Natural killer cell (primary cell): ENCODE data around the gene PAGR1. TPM values are rescaled to one million over a fixed set of nuclear protein-coding genes. Genes with fewer than 3 reads are reported as not detected.

Source experiments
- ATAC-seq, 3 donors: fragments of 150-1000 bp in 2 of 3; fragments of 200-7000 bp in 1 of 3; cut with Tn5 transposase; 1 replicate in 1 of 3; 2 replicates in 2 of 3; pipeline ENCODE4 v1.10.0; 2021; ENCODE audit warnings: mild to moderate bottlenecking in 2 of 3, moderate library complexity in 2 of 3
- DNase-seq, 2 donors: peaks; one replicate each; pipeline versions ENCODE4 v3.0.0 to v3.0.0-alpha.2; 2013 to 2021; ENCODE audit warnings: mixed read lengths in 1 of 2
- H3K27ac ChIP-seq: one replicate; pipeline ENCODE4 v1.5.1; 2013; ENCODE audit warnings: mild to moderate bottlenecking, low read length
- H3K27me3 ChIP-seq: one replicate; pipeline ENCODE4 v1.6.1; 2013; ENCODE audit warnings: low read length; ENCODE audit not compliant: control insufficient read depth, insufficient read depth
- H3K36me3 ChIP-seq: one replicate; pipeline ENCODE4 v1.6.1; 2013; ENCODE audit warnings: low read length; ENCODE audit not compliant: control insufficient read depth, insufficient read depth
- H3K4me1 ChIP-seq: one replicate; pipeline ENCODE4 v1.6.1; 2013; ENCODE audit warnings: low read length; ENCODE audit not compliant: control insufficient read depth, insufficient read depth
- H3K4me3 ChIP-seq: one replicate; pipeline ENCODE4 v1.5.1; 2013; ENCODE audit warnings: low read length
- H3K9me3 ChIP-seq: one replicate; pipeline ENCODE4 v1.6.1; 2013; ENCODE audit warnings: low read length; ENCODE audit not compliant: control insufficient read depth, insufficient read depth
- H3K27ac Mint-ChIP-seq, 2 donors: one replicate each; pipeline ENCODE4 v1.8.0; 2022; ENCODE audit warnings: mild to moderate bottlenecking in 2 of 2, mixed read lengths in 2 of 2, moderate library complexity in 1 of 2
- H3K27me3 Mint-ChIP-seq, 2 donors: one replicate each; pipeline ENCODE4 v1.8.0; 2022; ENCODE audit warnings: low read depth in 2 of 2, mixed read lengths in 2 of 2
- H3K36me3 Mint-ChIP-seq: one replicate; pipeline ENCODE4 v1.8.0; 2022; ENCODE audit warnings: mixed read lengths
- H3K4me1 Mint-ChIP-seq, 2 donors: one replicate each; pipeline ENCODE4 v1.8.0; 2022; ENCODE audit warnings: mixed read lengths in 2 of 2
- H3K4me3 Mint-ChIP-seq: one replicate; pipeline ENCODE4 v1.8.0; 2022; ENCODE audit warnings: mild to moderate bottlenecking, moderate library complexity, mixed read lengths
- H3K9me3 Mint-ChIP-seq, 2 donors: one replicate each; pipeline ENCODE4 v1.8.0; 2022; ENCODE audit warnings: mixed read lengths in 2 of 2
- WGBS: methylation state at CpG from one replicate; pipeline ENCODE4 v1.1.7; 2013; ENCODE audit warnings: missing lambda C conversion rate; ENCODE audit not compliant: insufficient coverage; 5-methylcytosine and 5-hydroxymethylcytosine counted together
- intact Hi-C: fragments of 100-400 bp; cut with micrococcal nuclease; formaldehyde crosslinking; loops from one replicate; pipeline ENCODE4 v1.14.2; 2022
- total RNA-seq, 4 donors: library from RNA; stranded (reverse); fragments of 120-200 nt in 1 of 4; gene quantifications; one replicate each; pipeline versions ENCODE4 v1.2.3 to v1.2.4, GENCODE V29; 2013 to 2022
- TF ChIP-seq, protein P1 (sequence below): fragments of 200-600 bp; IDR thresholded peaks from one replicate; pipeline ENCODE4 v1.8.0; 2022; ENCODE audit warnings: antibody characterized with exemption

The PAGR1 gene
- total RNA-seq, 3 donors from 2014 or later (not counting 1 experiment from before 2014, with no cell fraction given) = 8.9 to 16.2 (median 13.4) TPM

DNA sequence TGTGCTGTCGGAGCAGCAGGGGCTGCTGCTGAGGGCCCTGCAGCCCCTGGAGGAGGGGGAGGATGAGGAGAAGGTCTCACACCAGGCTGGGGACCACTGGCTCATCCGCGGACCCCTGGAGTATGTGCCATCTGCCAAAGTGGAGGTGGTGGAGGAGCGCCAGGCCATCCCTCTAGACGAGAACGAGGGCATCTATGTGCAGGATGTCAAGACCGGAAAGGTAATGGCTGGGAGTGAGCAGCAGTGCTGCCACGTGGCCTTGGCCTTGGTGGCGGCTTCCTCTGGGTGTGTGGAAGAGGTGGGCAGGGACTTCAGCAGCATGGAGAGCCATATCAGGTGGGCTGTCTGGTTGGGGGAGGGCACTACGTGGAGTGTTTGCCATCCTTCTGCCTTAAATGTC, 24.3 kb downstream of the PAGR1 start:
- H3K36me3 ChIP-seq = peaks cover 56% of the 10 kb centered on the region
- intact Hi-C loops = no loop called here
- no peaks in the 10 kb centered on the region for H3K27me3 ChIP-seq
- no peak overlapping the region for H3K4me3 ChIP-seq
- no peak overlapping the region for H3K27ac ChIP-seq
- no peak for DNase-seq
- Mint-ChIP-seq H3K4me1 (no peaks in the 10 kb centered on the region), H3K27ac (no peak overlapping the region), H3K36me3 (no peaks in the 10 kb centered on the region), H3K9me3 (no peaks in the 10 kb centered on the region), H3K27me3 (no peaks in the 10 kb centered on the region), H3K4me3 (no peak overlapping the region)
- TF ChIP-seq, protein P1, sequence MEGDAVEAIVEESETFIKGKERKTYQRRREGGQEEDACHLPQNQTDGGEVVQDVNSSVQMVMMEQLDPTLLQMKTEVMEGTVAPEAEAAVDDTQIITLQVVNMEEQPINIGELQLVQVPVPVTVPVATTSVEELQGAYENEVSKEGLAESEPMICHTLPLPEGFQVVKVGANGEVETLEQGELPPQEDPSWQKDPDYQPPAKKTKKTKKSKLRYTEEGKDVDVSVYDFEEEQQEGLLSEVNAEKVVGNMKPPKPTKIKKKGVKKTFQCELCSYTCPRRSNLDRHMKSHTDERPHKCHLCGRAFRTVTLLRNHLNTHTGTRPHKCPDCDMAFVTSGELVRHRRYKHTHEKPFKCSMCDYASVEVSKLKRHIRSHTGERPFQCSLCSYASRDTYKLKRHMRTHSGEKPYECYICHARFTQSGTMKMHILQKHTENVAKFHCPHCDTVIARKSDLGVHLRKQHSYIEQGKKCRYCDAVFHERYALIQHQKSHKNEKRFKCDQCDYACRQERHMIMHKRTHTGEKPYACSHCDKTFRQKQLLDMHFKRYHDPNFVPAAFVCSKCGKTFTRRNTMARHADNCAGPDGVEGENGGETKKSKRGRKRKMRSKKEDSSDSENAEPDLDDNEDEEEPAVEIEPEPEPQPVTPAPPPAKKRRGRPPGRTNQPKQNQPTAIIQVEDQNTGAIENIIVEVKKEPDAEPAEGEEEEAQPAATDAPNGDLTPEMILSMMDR = no peak
- no peaks in the 10 kb centered on the region for H3K9me3 ChIP-seq
- ATAC-seq = no peak
- WGBS = 96% methylated on average over 10 of the region's 10 CpGs
- no peaks in the 10 kb centered on the region for H3K4me1 ChIP-seq

- Mint-ChIP-seq H3K36me3 (no peaks in the 10 kb centered on the region), H3K4me1 (no peaks in the 10 kb centered on the region), H3K27me3 (no peaks in the 10 kb centered on the region), H3K27ac (no peak overlapping the region), H3K4me3 (no peak overlapping the region), H3K9me3 (no peaks in the 10 kb centered on the region)
- TF ChIP-seq, protein P1 = no peak
- Histone ChIP-seq H3K4me3 (no peak overlapping the region), H3K27ac (no peak overlapping the region), H3K27me3 (no peaks in the 10 kb centered on the region), H3K4me1 (no peaks in the 10 kb centered on the region), H3K36me3 (peaks cover 61% of the 10 kb centered on the region), H3K9me3 (no peaks in the 10 kb centered on the region)
- DNase-seq (no peak), ATAC-seq (no peak)
- WGBS = 96% methylated on average over 23 of the region's 23 CpGs
- intact Hi-C loops = no loop called here
These were observed 25.7 kb downstream of the PAGR1 start for GRCh38 chr16:29841631-29842030.

DNA sequence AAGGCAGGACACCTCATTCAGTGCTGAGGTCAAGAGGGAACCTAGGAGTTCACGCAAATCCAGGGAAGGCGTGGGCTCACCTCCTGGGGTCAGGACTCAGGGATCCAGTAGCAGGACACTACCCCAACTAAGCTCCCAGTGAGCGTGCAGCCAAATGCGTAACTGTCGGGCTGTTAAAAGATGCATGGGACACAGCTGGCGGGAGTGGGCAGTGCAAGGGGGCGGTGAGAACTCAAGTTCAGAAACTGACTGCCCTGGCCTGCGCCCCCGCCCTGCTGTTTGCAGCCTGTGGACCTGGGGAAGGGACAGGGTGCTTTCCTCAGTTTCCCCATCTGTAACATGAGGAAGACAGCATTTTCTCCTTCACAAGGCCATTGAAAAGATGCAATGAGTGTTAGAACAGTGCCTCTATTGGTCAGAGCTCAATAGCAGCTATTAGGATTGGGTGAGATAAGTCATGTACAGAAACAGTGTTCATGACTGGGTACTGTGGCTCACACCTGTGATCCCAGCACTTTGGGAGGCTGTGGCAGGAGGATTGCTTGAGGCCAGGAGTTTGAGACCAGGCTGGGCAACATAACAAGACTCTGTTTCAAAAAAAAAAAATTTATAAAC, 26.9 kb downstream of the PAGR1 start:
- no peak overlapping the region for H3K27ac ChIP-seq
- H3K36me3 ChIP-seq = peaks cover 63% of the 10 kb centered on the region
- Mint-ChIP-seq H3K4me3 (no peak overlapping the region), H3K27ac (no peak overlapping the region), H3K4me1 (no peaks in the 10 kb centered on the region), H3K36me3 (no peaks in the 10 kb centered on the region), H3K9me3 (no peaks in the 10 kb centered on the region), H3K27me3 (no peaks in the 10 kb centered on the region)
- intact Hi-C loops = no loop called here
- H3K9me3 ChIP-seq = no peaks in the 10 kb centered on the region
- TF ChIP-seq, protein P1 = no peak
- H3K4me1 ChIP-seq = no peaks in the 10 kb centered on the region
- H3K27me3 ChIP-seq = no peaks in the 10 kb centered on the region
- DNase-seq = no peak
- 97% methylated on average over 9 of the region's 9 CpGs for WGBS
- H3K4me3 ChIP-seq = no peak overlapping the region
- no peak for ATAC-seq

GRCh38 chr16:29843931-29844330, 28.0 kb downstream of the PAGR1 start:
- DNase-seq = no peak
- H3K36me3 Mint-ChIP-seq = no peaks in the 10 kb centered on the region
- intact Hi-C loops = no loop called here
- no peaks in the 10 kb centered on the region for H3K9me3 Mint-ChIP-seq
- H3K36me3 ChIP-seq = peaks cover 60% of the 10 kb centered on the region
- peaks cover 5% of the 10 kb centered on the region for H3K4me1 ChIP-seq
- H3K4me3 ChIP-seq = no peak overlapping the region
- no peak overlapping the region for H3K4me3 Mint-ChIP-seq
- no peak for ATAC-seq
- H3K27me3 Mint-ChIP-seq = no peaks in the 10 kb centered on the region
- 96% methylated on average over 8 of the region's 8 CpGs for WGBS
- H3K9me3 ChIP-seq = no peaks in the 10 kb centered on the region
- H3K4me1 Mint-ChIP-seq = peaks cover 0 to 6% of the 10 kb centered on the region in 2 donors
- no peak overlapping the region for H3K27ac ChIP-seq
- H3K27me3 ChIP-seq = no peaks in the 10 kb centered on the region
- H3K27ac Mint-ChIP-seq = no peak overlapping the region
- TF ChIP-seq, protein P1 = no peak
